ENCODE measurements around the gene VAT1L. TPM values are rescaled to one million over a fixed set of nuclear protein-coding genes. Genes with fewer than 3 reads are reported as not detected.

VAT1L gene
- total RNA-seq, 1 donor, result under 0.01 TPM

DNA sequence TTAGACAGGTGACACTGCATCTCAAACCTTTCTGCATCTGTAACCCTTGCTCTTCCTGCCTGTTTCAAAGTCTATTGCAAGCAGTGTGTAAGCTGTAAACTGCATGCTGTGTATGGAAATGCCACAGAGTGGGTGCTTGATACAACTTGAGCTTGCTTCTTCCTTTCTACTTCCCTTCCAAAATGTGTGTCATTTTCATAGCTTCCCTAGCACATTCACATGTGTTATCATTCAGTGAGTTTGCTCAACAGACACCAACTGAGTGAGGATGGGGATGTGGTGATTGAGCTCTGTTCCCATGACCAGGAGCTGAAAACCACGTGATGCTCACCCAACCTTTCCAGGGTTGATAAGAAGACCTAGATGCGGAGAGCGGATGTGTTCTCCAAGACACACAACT lies 111.1 kb downstream of the VAT1L start:
- no peak overlapping the region for H3K4me2 ChIP-seq (ENCODE audit: insufficient read depth, low read length)
- no peak for DNase-seq (ENCODE audit: insufficient read length, low spot score, missing footprints)

GRCh38 chr16:77905374-77905920 lies 117.1 kb downstream of the VAT1L start:
- Histone ChIP-seq H3K9me3 (ENCODE audit: low read depth, low read length) (no peaks in the 10 kb centered on the region), H3K27me3 (ENCODE audit: insufficient read depth, low read length) (no peaks in the 10 kb centered on the region), H3K36me3 (ENCODE audit: insufficient read depth, low read length) (no peaks in the 10 kb centered on the region), H3K79me2 (ENCODE audit: insufficient read depth, low read length) (no peaks in the 10 kb centered on the region), H2AFZ (ENCODE audit: low read length) (no peak overlapping the region), H4K20me1 (ENCODE audit: insufficient read depth, low read length) (no peaks in the 10 kb centered on the region), H3K4me2 (ENCODE audit: insufficient read depth, low read length) (no peak overlapping the region), H3K4me3 (ENCODE audit: insufficient read depth, low read length) (no peak overlapping the region), H3K4me1 (ENCODE audit: insufficient read depth, low read length) (no peaks in the 10 kb centered on the region), H3K27ac (ENCODE audit: low read depth, low read length) (no peak overlapping the region)
- TF ChIP-seq, protein P1, sequence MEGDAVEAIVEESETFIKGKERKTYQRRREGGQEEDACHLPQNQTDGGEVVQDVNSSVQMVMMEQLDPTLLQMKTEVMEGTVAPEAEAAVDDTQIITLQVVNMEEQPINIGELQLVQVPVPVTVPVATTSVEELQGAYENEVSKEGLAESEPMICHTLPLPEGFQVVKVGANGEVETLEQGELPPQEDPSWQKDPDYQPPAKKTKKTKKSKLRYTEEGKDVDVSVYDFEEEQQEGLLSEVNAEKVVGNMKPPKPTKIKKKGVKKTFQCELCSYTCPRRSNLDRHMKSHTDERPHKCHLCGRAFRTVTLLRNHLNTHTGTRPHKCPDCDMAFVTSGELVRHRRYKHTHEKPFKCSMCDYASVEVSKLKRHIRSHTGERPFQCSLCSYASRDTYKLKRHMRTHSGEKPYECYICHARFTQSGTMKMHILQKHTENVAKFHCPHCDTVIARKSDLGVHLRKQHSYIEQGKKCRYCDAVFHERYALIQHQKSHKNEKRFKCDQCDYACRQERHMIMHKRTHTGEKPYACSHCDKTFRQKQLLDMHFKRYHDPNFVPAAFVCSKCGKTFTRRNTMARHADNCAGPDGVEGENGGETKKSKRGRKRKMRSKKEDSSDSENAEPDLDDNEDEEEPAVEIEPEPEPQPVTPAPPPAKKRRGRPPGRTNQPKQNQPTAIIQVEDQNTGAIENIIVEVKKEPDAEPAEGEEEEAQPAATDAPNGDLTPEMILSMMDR (IDR thresholded peaks at IDR 0.05; ENCODE audit: extremely low read depth, low read depth, low read length), result no peak
- no peak for DNase-seq (ENCODE audit: insufficient read length, low spot score, missing footprints)

More for the DNA sequence above, 111.1 kb downstream of the VAT1L start:
- H3K79me2 ChIP-seq (ENCODE audit: insufficient read depth, low read length), result no peaks in the 10 kb centered on the region
- H3K27me3 ChIP-seq (ENCODE audit: insufficient read depth, low read length), result no peaks in the 10 kb centered on the region
- H3K4me3 ChIP-seq (ENCODE audit: insufficient read depth, low read length), result no peak overlapping the region
- H4K20me1 ChIP-seq (ENCODE audit: insufficient read depth, low read length), result no peaks in the 10 kb centered on the region
- TF ChIP-seq, protein P1 (IDR thresholded peaks at IDR 0.05; ENCODE audit: extremely low read depth, low read depth, low read length), result no peak
- no peaks in the 10 kb centered on the region for H3K36me3 ChIP-seq (ENCODE audit: insufficient read depth, low read length)
- H3K27ac ChIP-seq (ENCODE audit: low read depth, low read length), result no peak overlapping the region
- no peak overlapping the region for H2AFZ ChIP-seq (ENCODE audit: low read length)
- H3K4me1 ChIP-seq (ENCODE audit: insufficient read depth, low read length), result no peaks in the 10 kb centered on the region
- no peaks in the 10 kb centered on the region for H3K9me3 ChIP-seq (ENCODE audit: low read depth, low read length)

- Histone ChIP-seq H3K4me3 (ENCODE audit: insufficient read depth, low read length) (no peak overlapping the region), H3K79me2 (ENCODE audit: insufficient read depth, low read length) (no peaks in the 10 kb centered on the region), H3K4me1 (ENCODE audit: insufficient read depth, low read length) (no peaks in the 10 kb centered on the region), H3K36me3 (ENCODE audit: insufficient read depth, low read length) (no peaks in the 10 kb centered on the region), H3K9me3 (ENCODE audit: low read depth, low read length) (no peaks in the 10 kb centered on the region), H3K27me3 (ENCODE audit: insufficient read depth, low read length) (no peaks in the 10 kb centered on the region), H2AFZ (ENCODE audit: low read length) (no peak overlapping the region), H3K4me2 (ENCODE audit: insufficient read depth, low read length) (no peak overlapping the region), H4K20me1 (ENCODE audit: insufficient read depth, low read length) (no peaks in the 10 kb centered on the region), H3K27ac (ENCODE audit: low read depth, low read length) (no peak overlapping the region)
- DNase-seq (ENCODE audit: insufficient read length, low spot score, missing footprints), result no peak
- TF ChIP-seq, protein P1 (IDR thresholded peaks at IDR 0.05; ENCODE audit: extremely low read depth, low read depth, low read length), result no peak
Observed at GRCh38 chr16:77910021-77910420, 121.7 kb downstream of the VAT1L start.

- Histone ChIP-seq H3K9me3 (ENCODE audit: low read depth, low read length) (no peaks in the 10 kb centered on the region), H3K4me1 (ENCODE audit: insufficient read depth, low read length) (no peaks in the 10 kb centered on the region), H3K4me3 (ENCODE audit: insufficient read depth, low read length) (no peak overlapping the region), H3K27ac (ENCODE audit: low read depth, low read length) (no peak overlapping the region), H3K27me3 (ENCODE audit: insufficient read depth, low read length) (no peaks in the 10 kb centered on the region), H3K36me3 (ENCODE audit: insufficient read depth, low read length) (no peaks in the 10 kb centered on the region), H3K79me2 (ENCODE audit: insufficient read depth, low read length) (no peaks in the 10 kb centered on the region), H3K4me2 (ENCODE audit: insufficient read depth, low read length) (no peak overlapping the region), H4K20me1 (ENCODE audit: insufficient read depth, low read length) (no peaks in the 10 kb centered on the region), H2AFZ (ENCODE audit: low read length) (no peak overlapping the region)
- no peak for DNase-seq (ENCODE audit: insufficient read length, low spot score, missing footprints)
- TF ChIP-seq, protein P1 (IDR thresholded peaks at IDR 0.05; ENCODE audit: extremely low read depth, low read depth, low read length), result no peak
Observed at GRCh38 chr16:77912617-77913016, 124.3 kb downstream of the VAT1L start.
